ENCODE data around the gene HAVCR2. TPM values are rescaled to one million over a fixed set of nuclear protein-coding genes. Genes with fewer than 3 reads are reported as not detected.
A peak's percentile ranks its signal among the peaks of the same experiment; 100 is the strongest.

Gene HAVCR2
- total and polyA plus RNA-seq, 9 of the 15 experiments (the other 6 are each of a cell fraction or from before 2014, with no cell fraction given): 0.04 to 0.11 (median 0.06) TPM; not detected in 5

- no peak for TF ChIP-seq CTCF (IDR thresholded peaks at IDR 0.05 in 2 of 3, conservative IDR thresholded peaks at IDR 0.05 in 1 of 3; ENCODE audit: insufficient read depth in 2 of 3, low read depth in 1 of 3, low read length in 3 of 3)
- no peak for TF ChIP-seq E2F1 (CRISPR knock-in tag; IDR thresholded peaks at IDR 0.05)
- TF ChIP-seq ZNF217 (CRISPR knock-in tag; IDR thresholded peaks at IDR 0.05): no peak
- no peak for TF ChIP-seq FOXP4 (CRISPR knock-in tag; IDR thresholded peaks at IDR 0.05; ENCODE audit: borderline replicate concordance)
- peak in 1 of 2 experiments; percentile 72; a peak in 1 of 4 replicates for TF ChIP-seq SIN3A (IDR thresholded peaks at IDR 0.05; ENCODE audit: borderline replicate concordance in 2 of 2, control insufficient read depth in 1 of 2, low read depth in 2 of 2, low read length in 2 of 2)
- no peak for TF ChIP-seq IRF9 (tag; IDR thresholded peaks at IDR 0.05)
- no peak for TF ChIP-seq ZNF140 (CRISPR knock-in tag; IDR thresholded peaks at IDR 0.05)
- no peak for TF ChIP-seq DEAF1 (CRISPR knock-in tag; IDR thresholded peaks at IDR 0.05)
- TF ChIP-seq BRCA1 (IDR thresholded peaks at IDR 0.05): no peak
- TF ChIP-seq BRCA1 (CRISPR knock-in tag; IDR thresholded peaks at IDR 0.05): no peak
- TF ChIP-seq ZBTB17 (CRISPR knock-in tag; IDR thresholded peaks at IDR 0.05): peak; percentile 82
- no peak for TF ChIP-seq MIER1 (IDR thresholded peaks at IDR 0.05; ENCODE audit: low read depth)
- no peak for TF ChIP-seq NFXL1 (CRISPR knock-in tag; IDR thresholded peaks at IDR 0.05)
- TF ChIP-seq ZNF280A (IDR thresholded peaks at IDR 0.05; ENCODE audit: low read depth, partially characterized antibody): no peak
These were observed 33.7 kb upstream of the HAVCR2 start, which contains the start of gene MED7 (continued) for GRCh38 chr5:157142317-157143126.

Measured in K562 (cell line).